K562 (cell line): ENCODE measurements around the gene MKNK1. TPM values are rescaled to one million over a fixed set of nuclear protein-coding genes. Genes with fewer than 3 reads are reported as not detected.

Experiments
- ATAC-seq: fragments of 200-7000 bp; cut with Tn5 transposase; 3 replicates; pipeline ENCODE4 v1.9.1; 2020; ENCODE audit warnings: moderate library complexity
- BruUV-seq: library from RNA; stranded (reverse); fragments of 400-500 nt; replicated peaks from 2 replicates; lab custom pipeline; 2021; lab: Mats Ljungman, UMichigan
- CTCF ChIA-PET: fragments of 300-600 bp; formaldehyde crosslinking; extraction: SDS; loops from one replicate; lab custom pipeline; 2021; ENCODE audit warnings: low intra/inter-chr PET ratio; lab: Yijun Ruan, JAX
- POLR2A ChIA-PET: fragments of 300-600, 350-650 bp; sonication (Branson Sonifier 250); formaldehyde crosslinking; extraction: SDS; loops from one replicate; lab custom pipeline; 2021; ENCODE audit warnings: antibody characterized with exemption, inconsistent platforms; lab: Yijun Ruan, JAX
- DNase-seq, 4 experiments: peaks; one replicate each; pipeline versions ENCODE4 v3.0.0 to v3.0.0-alpha.2; 2011 to 2018; ENCODE audit warnings: low spot score in 3 of 4, mixed read lengths in 3 of 4; ENCODE audit errors: extremely low read depth in 1 of 4
- FAIRE-seq: peaks from 2 replicates; lab custom pipeline; 2011; peaks lifted over from hg19 to GRCh38; lab: Jason Lieb, UNC
- H2AFZ ChIP-seq: 2 replicates; pipeline ENCODE4 v1.6.0; 2011; ENCODE audit warnings: low read depth, low read length, control low read depth, inconsistent platforms
- H3K27ac ChIP-seq: fragments of 200-600 bp; 3 replicates; pipeline ENCODE4 v1.8.0; 2011; ENCODE audit warnings: low read depth, mild to moderate bottlenecking, control low read depth, inconsistent platforms, low read length, moderate library complexity, mixed read lengths; ENCODE audit errors: extremely low read depth
- H3K27me3 ChIP-seq, 2 experiments: fragments of 300-600 bp in 1 of 2; 2 replicates in 1 of 2; 3 replicates in 1 of 2; pipeline versions ENCODE4 v1.6.0 to v1.8.0; 2011; ENCODE audit warnings: inconsistent platforms in 2 of 2, low read length in 2 of 2, mild to moderate bottlenecking in 1 of 2, mixed read lengths in 1 of 2, moderate library complexity in 1 of 2; ENCODE audit not compliant: control insufficient read depth in 2 of 2, insufficient read depth in 2 of 2
- H3K36me3 ChIP-seq: fragments of 300-600 bp; 3 replicates; pipeline ENCODE4 v1.8.0; 2011; ENCODE audit warnings: mild to moderate bottlenecking, low read length, inconsistent platforms; ENCODE audit not compliant: control insufficient read depth, insufficient read depth
- H3K4me1 ChIP-seq, 2 experiments: fragments of 200-600 bp in 1 of 2; replicated peaks in 1 of 2; 2 replicates in 1 of 2; 3 replicates in 1 of 2; pipeline versions ENCODE4 v1.5.1 to v1.8.0; 2011; ENCODE audit warnings: inconsistent platforms in 2 of 2, low read length in 2 of 2, mild to moderate bottlenecking in 1 of 2, mixed read lengths in 1 of 2, moderate library complexity in 1 of 2; ENCODE audit not compliant: control insufficient read depth in 2 of 2, insufficient read depth in 2 of 2
- H3K4me2 ChIP-seq: 2 replicates; pipeline ENCODE4 v1.6.1; 2011; ENCODE audit warnings: low read length, control low read depth, inconsistent platforms, mixed read lengths; ENCODE audit not compliant: insufficient read depth
- H3K4me3 ChIP-seq: fragments of 200-600 bp; sonication (generic), shearing (Covaris generic); 2 replicates; pipeline ENCODE4 v1.5.1; 2016; ENCODE audit warnings: control low read depth, inconsistent platforms
- H3K79me2 ChIP-seq: fragments of 200-600 bp; 3 replicates; pipeline ENCODE4 v1.8.0; 2011; ENCODE audit warnings: low read length, inconsistent platforms; ENCODE audit not compliant: control insufficient read depth, insufficient read depth
- H3K9ac ChIP-seq, 2 experiments: 2 replicates each; pipeline versions ENCODE4 v1.6.0 to v1.6.1; 2011; ENCODE audit warnings: low read depth in 2 of 2, low read length in 2 of 2, control low read depth in 1 of 2, inconsistent platforms in 1 of 2, mild to moderate bottlenecking in 1 of 2, mixed read lengths in 1 of 2; ENCODE audit not compliant: insufficient read depth in 1 of 2
- H3K9me1 ChIP-seq: one replicate; pipeline ENCODE4 v1.6.0; 2011; ENCODE audit warnings: inconsistent platforms, mild to moderate bottlenecking, low read length, moderate library complexity; ENCODE audit not compliant: control insufficient read depth, insufficient read depth
- H3K9me3 ChIP-seq: replicated peaks from 2 replicates; pipeline ENCODE4 v1.5.1; 2011; ENCODE audit warnings: low read depth, low read length, inconsistent platforms; ENCODE audit not compliant: control insufficient read depth, insufficient read depth
- H4K20me1 ChIP-seq: replicated peaks from 2 replicates; pipeline ENCODE4 v1.6.1; 2011; ENCODE audit warnings: low read length, inconsistent platforms, mixed read lengths; ENCODE audit not compliant: control insufficient read depth, insufficient read depth
- IRF1 ChIP-seq: sonication (generic); formaldehyde crosslinking; IDR thresholded peaks from 2 replicates; pipeline ENCODE4 v1.8.0; 2022; ENCODE audit warnings: missing genetic modification reagents, mild to moderate bottlenecking, borderline replicate concordance
- RAD21 ChIP-seq, 2 experiments: fragments of 250-450 bp in 1 of 2; fragments of 450-650 bp in 1 of 2; sonication (Bioruptor Pico) in 1 of 2; formaldehyde crosslinking in 1 of 2; IDR thresholded peaks in 1 of 2; conservative IDR thresholded peaks in 1 of 2; 2 replicates each; pipeline versions ENCODE4 v1.4.0 to v1.8.0; 2020 to 2022; ENCODE audit warnings: mild to moderate bottlenecking in 2 of 2, moderate library complexity in 1 of 2
- ZNF449 ChIP-seq: fragments of 250-450 bp; sonication (Bioruptor Pico); IDR thresholded peaks from 2 replicates; pipeline ENCODE4 v1.8.0; 2022; ENCODE audit warnings: moderate library complexity, mild to moderate bottlenecking, inconsistent platforms
- WGBS: fragments of 100-300 bp; shearing (Covaris generic); methylation state at CpG from one replicate; pipeline ENCODE4 v1.1.6; 2016; ENCODE audit warnings: low coverage, mixed read lengths; ENCODE audit not compliant: insufficient coverage; ENCODE audit errors: missing lambda C conversion rate; 5-methylcytosine and 5-hydroxymethylcytosine counted together
- in situ Hi-C: fragments of 300-500 bp; cut with MboI; formaldehyde crosslinking; loops from 4 replicates; pipeline ENCODE4 v1.15.0; 2018; ENCODE audit warnings: inconsistent platforms, mixed read lengths
- intact Hi-C: fragments of 100-400 bp; cut with micrococcal nuclease; formaldehyde crosslinking; loops from 2 replicates; pipeline ENCODE4 v1.14.2; 2022
- polyA plus RNA-seq, 8 experiments: library from polyadenylated mRNA; depleted of rRNA in 4 of 8; stranded (reverse) in 5 of 8; unstranded in 3 of 8; fragments of >200 nt; fragmentation: Nextera tagmentation in 2 of 8; fragmentation: Illumina TruSeq in 1 of 8; extraction: Ambion mirVana in 2 of 8; extraction: Trizol in 1 of 8; gene quantifications; 2 replicates each; pipeline versions ENCODE4 v1.2.1 to v1.2.3, GENCODE V29; 2011 to 2014; ENCODE audit warnings: inconsistent platforms in 1 of 8, missing spikeins in 1 of 8
- total RNA-seq, 7 experiments: library from RNA; depleted of rRNA in 6 of 7; stranded (reverse); fragments of >200 nt in 6 of 7; fragmentation: Illumina TruSeq in 2 of 7; extraction: Trizol in 2 of 7; gene quantifications; 2 replicates each; pipeline versions ENCODE4 v1.2.1 to v1.2.3, GENCODE V29; 2011 to 2021; ENCODE audit warnings: low replicate concordance in 1 of 7

The MKNK1 gene
- total and polyA plus RNA-seq, 9 of the 15 experiments (the other 6 are each of a cell fraction or from before 2014, with no cell fraction given) = 27.7 to 51.3 (median 43.7) TPM

- H3K27me3 ChIP-seq = no peaks in the 10 kb centered on the region
- no TSS peak for BruUV-seq
- CTCF ChIA-PET = no interaction called here
Observed at GRCh38 chr1:46596846-46597245, 7.2 kb downstream of the MKNK1 start.

More at GRCh38 chr1:46596846-46597245, 7.2 kb downstream of the MKNK1 start:
- Histone ChIP-seq H3K9me3 (no peaks in the 10 kb centered on the region), H3K27ac (no peak overlapping the region), H4K20me1 (no peaks in the 10 kb centered on the region), H2AFZ (no peak overlapping the region), H3K4me3 (no peak overlapping the region), H3K9me1 (no peaks in the 10 kb centered on the region), H3K79me2 (peaks cover 2% of the 10 kb centered on the region; the same call in 2 of the 3 replicates), H3K4me2 (no peak overlapping the region), H3K9ac (no peak overlapping the region), H3K4me1 (peaks cover 11 to 26% of the 10 kb centered on the region in 2 experiments; a peak in 4 of 5 replicates), H3K36me3 (peaks cover 24% of the 10 kb centered on the region; the same call in 1 of the 3 replicates)
- no peak for FAIRE-seq
- POLR2A ChIA-PET = interaction anchor here (0.8 to 1.9 kb wide), 3 partner anchors 8 to 42 kb away, joined by 3 to 7 read pairs (median 6); no protein-coding TSS in a partner anchor
- TF ChIP-seq IRF1 (CRISPR knock-in tag) (no peak), ZNF449 (CRISPR knock-in tag) (no peak), RAD21 (CRISPR knock-in tag; conservative IDR thresholded peaks at IDR 0.05 in 1 of 2, IDR thresholded peaks at IDR 0.05 in 1 of 2) (no peak)
- 64% methylated on average over 3 of the region's 3 CpGs for WGBS
- DNase-seq = no peak
- in situ Hi-C loops (no loop called here), intact Hi-C loops (no loop called here)
- no peak for ATAC-seq
